PFSK-1 (cell line): ENCODE data around the gene DOCK10.

Source experiments
- POLR2AphosphoS5 ChIP-seq: IDR thresholded peaks from 2 replicates; pipeline ENCODE4 v1.6.1; 2012; ENCODE audit warnings: low read depth, mild to moderate bottlenecking, control low read depth, low read length, moderate library complexity
- SIN3A ChIP-seq: IDR thresholded peaks from 2 replicates; pipeline ENCODE4 v1.6.1; 2012; ENCODE audit warnings: mild to moderate bottlenecking, low read length, moderate library complexity, borderline replicate concordance; ENCODE audit not compliant: insufficient read depth
- TAF1 ChIP-seq: IDR thresholded peaks from 2 replicates; pipeline ENCODE4 v1.6.1; 2012; ENCODE audit warnings: low read length, control low read depth, borderline replicate concordance; ENCODE audit not compliant: insufficient read depth
- TF ChIP-seq, protein P1 (sequence below), 2 experiments: IDR thresholded peaks; 2 replicates each; pipeline versions ENCODE4 v1.6.1 to v1.8.0; 2011 to 2012; ENCODE audit warnings: low read depth in 2 of 2, low read length in 2 of 2, control low read depth in 1 of 2, inconsistent platforms in 1 of 2, mild to moderate bottlenecking in 1 of 2, moderate library complexity in 1 of 2; ENCODE audit not compliant: insufficient read depth in 1 of 2

DNA sequence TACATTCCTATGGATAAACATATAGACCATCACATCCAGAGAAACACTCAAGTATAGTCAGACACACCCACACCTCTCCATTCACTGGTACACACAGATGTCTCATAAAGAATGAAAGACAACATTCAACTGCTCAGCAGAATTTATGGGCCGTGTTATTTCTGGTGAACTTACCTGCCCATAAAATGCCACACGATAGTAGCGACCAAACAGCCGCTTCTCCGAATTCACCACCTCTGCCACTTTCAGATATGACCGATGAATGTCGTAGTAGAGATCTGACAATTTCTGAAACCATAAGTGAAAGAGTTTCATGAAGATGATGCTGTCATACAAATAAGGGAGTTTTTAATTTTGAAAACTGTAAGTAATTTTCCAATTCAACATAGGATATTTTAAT is 255.4 kb downstream of the DOCK10 start:
- no peak for TF ChIP-seq TAF1
- no peak for TF ChIP-seq SIN3A
- no peak for TF ChIP-seq POLR2AphosphoS5
- TF ChIP-seq, protein P1, sequence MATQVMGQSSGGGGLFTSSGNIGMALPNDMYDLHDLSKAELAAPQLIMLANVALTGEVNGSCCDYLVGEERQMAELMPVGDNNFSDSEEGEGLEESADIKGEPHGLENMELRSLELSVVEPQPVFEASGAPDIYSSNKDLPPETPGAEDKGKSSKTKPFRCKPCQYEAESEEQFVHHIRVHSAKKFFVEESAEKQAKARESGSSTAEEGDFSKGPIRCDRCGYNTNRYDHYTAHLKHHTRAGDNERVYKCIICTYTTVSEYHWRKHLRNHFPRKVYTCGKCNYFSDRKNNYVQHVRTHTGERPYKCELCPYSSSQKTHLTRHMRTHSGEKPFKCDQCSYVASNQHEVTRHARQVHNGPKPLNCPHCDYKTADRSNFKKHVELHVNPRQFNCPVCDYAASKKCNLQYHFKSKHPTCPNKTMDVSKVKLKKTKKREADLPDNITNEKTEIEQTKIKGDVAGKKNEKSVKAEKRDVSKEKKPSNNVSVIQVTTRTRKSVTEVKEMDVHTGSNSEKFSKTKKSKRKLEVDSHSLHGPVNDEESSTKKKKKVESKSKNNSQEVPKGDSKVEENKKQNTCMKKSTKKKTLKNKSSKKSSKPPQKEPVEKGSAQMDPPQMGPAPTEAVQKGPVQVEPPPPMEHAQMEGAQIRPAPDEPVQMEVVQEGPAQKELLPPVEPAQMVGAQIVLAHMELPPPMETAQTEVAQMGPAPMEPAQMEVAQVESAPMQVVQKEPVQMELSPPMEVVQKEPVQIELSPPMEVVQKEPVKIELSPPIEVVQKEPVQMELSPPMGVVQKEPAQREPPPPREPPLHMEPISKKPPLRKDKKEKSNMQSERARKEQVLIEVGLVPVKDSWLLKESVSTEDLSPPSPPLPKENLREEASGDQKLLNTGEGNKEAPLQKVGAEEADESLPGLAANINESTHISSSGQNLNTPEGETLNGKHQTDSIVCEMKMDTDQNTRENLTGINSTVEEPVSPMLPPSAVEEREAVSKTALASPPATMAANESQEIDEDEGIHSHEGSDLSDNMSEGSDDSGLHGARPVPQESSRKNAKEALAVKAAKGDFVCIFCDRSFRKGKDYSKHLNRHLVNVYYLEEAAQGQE (IDR thresholded peaks at IDR 0.05; ENCODE audit: insufficient read depth in 1 of 2, low read depth in 2 of 2, low read length in 2 of 2): no peak
